ENCODE measurements around the gene MRPL37.

GRCh38 chr1:54178296-54179070, 21.5 kb upstream of the MRPL37 start:
- TF ChIP-seq TAF1 (IDR thresholded peaks at IDR 0.05; ENCODE audit: borderline replicate concordance, insufficient read depth, low read length), result no peak
- TF ChIP-seq REST (IDR thresholded peaks at IDR 0.05; ENCODE audit: insufficient read depth in 1 of 2, low read depth in 2 of 2, low read length in 2 of 2), result no peak

All from PFSK-1 (cell line).